ENCODE results near the gene TUT1.

DNA sequence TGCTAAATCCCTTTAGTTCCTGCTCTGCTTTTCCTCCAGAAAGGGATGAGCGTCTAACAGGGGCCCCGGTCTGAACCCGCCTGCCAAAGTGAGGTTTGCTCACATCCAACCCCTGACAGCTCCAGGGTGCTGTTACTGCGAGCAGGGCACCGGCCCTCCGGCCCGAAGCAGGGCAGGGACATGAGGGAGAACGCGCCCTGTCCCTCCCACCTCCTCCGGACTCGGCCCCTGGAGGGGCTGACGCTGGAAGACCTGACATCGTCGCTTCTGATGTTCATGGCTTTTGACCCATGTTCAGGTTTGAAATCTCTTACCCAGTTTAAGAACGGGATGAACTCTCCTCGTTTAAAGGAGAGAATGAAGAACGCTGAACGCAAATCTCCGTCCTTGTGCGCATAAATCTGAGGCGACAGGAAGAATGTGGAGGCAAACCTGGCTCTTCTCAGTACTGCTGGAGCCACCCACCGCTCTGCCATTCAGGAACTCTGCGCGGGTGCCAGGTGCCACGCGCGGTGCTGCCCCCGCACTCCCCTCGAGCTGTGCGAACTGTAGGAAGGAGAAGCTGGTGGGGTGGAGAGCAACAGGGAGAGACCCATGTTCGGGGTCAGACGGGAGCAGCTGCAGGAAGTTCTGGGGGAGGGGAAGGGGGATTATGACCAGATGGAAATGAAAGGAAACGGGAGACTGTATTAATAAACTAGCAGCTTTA is 16.8 kb downstream of the TUT1 start:
- no peak for TF ChIP-seq EZH2 (IDR thresholded peaks at IDR 0.05; ENCODE audit: low read depth)
- TF ChIP-seq, protein P1, sequence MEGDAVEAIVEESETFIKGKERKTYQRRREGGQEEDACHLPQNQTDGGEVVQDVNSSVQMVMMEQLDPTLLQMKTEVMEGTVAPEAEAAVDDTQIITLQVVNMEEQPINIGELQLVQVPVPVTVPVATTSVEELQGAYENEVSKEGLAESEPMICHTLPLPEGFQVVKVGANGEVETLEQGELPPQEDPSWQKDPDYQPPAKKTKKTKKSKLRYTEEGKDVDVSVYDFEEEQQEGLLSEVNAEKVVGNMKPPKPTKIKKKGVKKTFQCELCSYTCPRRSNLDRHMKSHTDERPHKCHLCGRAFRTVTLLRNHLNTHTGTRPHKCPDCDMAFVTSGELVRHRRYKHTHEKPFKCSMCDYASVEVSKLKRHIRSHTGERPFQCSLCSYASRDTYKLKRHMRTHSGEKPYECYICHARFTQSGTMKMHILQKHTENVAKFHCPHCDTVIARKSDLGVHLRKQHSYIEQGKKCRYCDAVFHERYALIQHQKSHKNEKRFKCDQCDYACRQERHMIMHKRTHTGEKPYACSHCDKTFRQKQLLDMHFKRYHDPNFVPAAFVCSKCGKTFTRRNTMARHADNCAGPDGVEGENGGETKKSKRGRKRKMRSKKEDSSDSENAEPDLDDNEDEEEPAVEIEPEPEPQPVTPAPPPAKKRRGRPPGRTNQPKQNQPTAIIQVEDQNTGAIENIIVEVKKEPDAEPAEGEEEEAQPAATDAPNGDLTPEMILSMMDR (conservative IDR thresholded peaks at IDR 0.05): no peak
